ENCODE results near the gene VPS13A. TPM values are rescaled to one million over a fixed set of nuclear protein-coding genes. Genes with fewer than 3 reads are reported as not detected.
"Not testable (repeated sequence)": the region's sequence is repeated elsewhere in the genome, so short reads cannot be mapped to it uniquely, and the experiment has no call there.

The VPS13A gene
- total RNA-seq, 1 donor from 2014 or later, result 37.8 TPM

GRCh38 chr9:77386187-77386586 is 208.9 kb downstream of the VPS13A start:
- no peak for DNase-seq (ENCODE audit: extremely low spot score in 2 of 2)
- Histone ChIP-seq H3K27ac (no peak overlapping the region), H3K4me3 (no peak overlapping the region), H3K4me1 (no peaks in the 10 kb centered on the region), H3K36me3 (no peaks in the 10 kb centered on the region), H3K27me3 (no peaks in the 10 kb centered on the region), H3K9me3 (no peaks in the 10 kb centered on the region)
- TF ChIP-seq CTCF (IDR thresholded peaks at IDR 0.05) (no peak), POLR2AphosphoS5 (IDR thresholded peaks at IDR 0.05; ENCODE audit: insufficient read depth in 1 of 2, low read depth in 1 of 2) (no peak), POLR2A (IDR thresholded peaks at IDR 0.05) (no peak)
- intact Hi-C loops (cut with DNase I), result no loop called here

DNA sequence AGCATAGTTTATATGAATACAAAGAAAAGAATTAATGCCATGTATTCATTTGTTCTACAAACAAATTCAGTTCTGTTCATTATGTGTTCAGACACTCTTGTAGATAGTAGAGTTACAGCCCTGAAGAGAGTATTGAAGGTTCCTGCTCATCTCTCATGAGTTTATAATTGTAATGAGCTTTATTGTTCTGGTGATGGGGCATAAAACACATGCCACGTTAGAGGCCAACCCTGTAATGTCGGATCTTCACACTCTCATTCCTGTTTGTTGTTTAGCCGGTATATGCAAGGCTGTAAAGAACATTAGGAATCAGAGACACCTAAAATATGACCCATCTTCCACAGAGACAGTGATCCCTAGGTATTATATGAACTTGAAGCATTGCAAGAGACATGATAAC is 214.5 kb downstream of the VPS13A start:
- Histone ChIP-seq H3K27me3 (no peaks in the 10 kb centered on the region), H3K36me3 (no peaks in the 10 kb centered on the region), H3K27ac (no peak overlapping the region), H3K4me1 (no peaks in the 10 kb centered on the region), H3K9me3 (no peaks in the 10 kb centered on the region), H3K4me3 (no peak overlapping the region)
- intact Hi-C loops (cut with DNase I), result no loop called here
- TF ChIP-seq POLR2A (IDR thresholded peaks at IDR 0.05), result no peak
- TF ChIP-seq POLR2AphosphoS5 (IDR thresholded peaks at IDR 0.05; ENCODE audit: insufficient read depth in 1 of 2, low read depth in 1 of 2), result no peak
- TF ChIP-seq CTCF (IDR thresholded peaks at IDR 0.05), result no peak
- no peak for DNase-seq (ENCODE audit: extremely low spot score in 2 of 2)

DNA sequence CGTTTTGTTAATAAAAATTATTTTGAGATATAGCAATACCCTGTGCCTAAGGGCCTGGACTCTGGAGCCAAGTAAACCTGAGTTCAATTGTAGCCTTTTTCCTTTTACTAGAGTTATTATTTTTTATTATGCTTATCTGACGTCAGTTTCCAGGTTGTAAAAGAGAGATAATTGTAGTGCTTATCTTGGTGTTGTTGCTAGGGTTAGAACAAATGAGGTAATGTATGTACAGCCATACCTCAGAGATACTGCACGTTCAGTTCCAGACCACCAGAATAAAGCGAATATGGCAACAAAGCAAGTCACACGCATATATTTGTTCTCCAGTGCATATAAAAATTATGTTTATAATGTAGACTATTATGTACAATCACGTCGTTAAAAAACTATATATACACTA is 215.0 kb downstream of the VPS13A start:
- Histone ChIP-seq H3K27me3 (no peaks in the 10 kb centered on the region), H3K36me3 (no peaks in the 10 kb centered on the region), H3K9me3 (no peaks in the 10 kb centered on the region), H3K4me3 (no peak overlapping the region), H3K4me1 (no peaks in the 10 kb centered on the region), H3K27ac (no peak overlapping the region)
- DNase-seq (ENCODE audit: extremely low spot score in 2 of 2), result no peak
- TF ChIP-seq CTCF (IDR thresholded peaks at IDR 0.05), result no peak
- TF ChIP-seq POLR2AphosphoS5 (IDR thresholded peaks at IDR 0.05; ENCODE audit: insufficient read depth in 1 of 2, low read depth in 1 of 2), result no peak
- no peak for TF ChIP-seq POLR2A (IDR thresholded peaks at IDR 0.05)
- intact Hi-C loops (cut with DNase I), result no loop called here

- not testable (repeated sequence) for H3K27ac ChIP-seq
Observed at GRCh38 chr9:77398581-77398980, 221.2 kb downstream of the VPS13A start.

GRCh38 chr9:77399964-77400363 is 222.6 kb downstream of the VPS13A start:
- no peaks in the 10 kb centered on the region for H3K9me3 ChIP-seq
- no peaks in the 10 kb centered on the region for H3K36me3 ChIP-seq
- no peak for DNase-seq (ENCODE audit: extremely low spot score in 2 of 2)
- intact Hi-C loops (cut with DNase I), result no loop called here
- H3K4me3 ChIP-seq, result no peak overlapping the region
- no peaks in the 10 kb centered on the region for H3K27me3 ChIP-seq
- H3K27ac ChIP-seq, result no peak overlapping the region
- TF ChIP-seq CTCF (IDR thresholded peaks at IDR 0.05), result no peak
- no peak for TF ChIP-seq POLR2A (IDR thresholded peaks at IDR 0.05)
- no peak for TF ChIP-seq POLR2AphosphoS5 (IDR thresholded peaks at IDR 0.05; ENCODE audit: insufficient read depth in 1 of 2, low read depth in 1 of 2)
- H3K4me1 ChIP-seq, result no peaks in the 10 kb centered on the region

More at GRCh38 chr9:77398581-77398980, 221.2 kb downstream of the VPS13A start:
- H3K9me3 ChIP-seq; H3K4me1 ChIP-seq; H3K4me3 ChIP-seq; H3K36me3 ChIP-seq; DNase-seq (ENCODE audit: extremely low spot score in 2 of 2); H3K27me3 ChIP-seq; intact Hi-C loops (cut with DNase I): not testable (repeated sequence)

DNA sequence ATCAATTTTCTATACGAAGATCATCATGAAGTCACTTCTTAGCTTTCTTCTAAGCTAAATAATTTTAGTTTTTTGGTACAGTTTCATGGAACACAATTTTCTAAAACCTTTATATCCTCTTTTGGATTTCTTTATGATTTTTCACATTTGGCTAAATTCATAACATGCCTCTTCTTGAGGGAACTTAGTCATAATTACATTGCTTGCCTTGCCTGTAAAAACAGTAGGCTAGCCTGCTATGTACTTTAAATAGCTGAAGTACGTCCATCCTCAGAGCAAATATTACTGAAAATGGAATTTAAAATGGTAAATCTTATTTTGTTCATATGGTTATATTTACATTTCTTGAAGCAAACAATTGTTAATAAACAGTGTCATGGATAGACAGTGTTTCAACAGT is 225.0 kb downstream of the VPS13A start:
- intact Hi-C loops (cut with DNase I), result no loop called here
- Histone ChIP-seq H3K4me1 (no peaks in the 10 kb centered on the region), H3K27me3 (no peaks in the 10 kb centered on the region), H3K9me3 (no peaks in the 10 kb centered on the region), H3K27ac (no peak overlapping the region), H3K36me3 (peaks cover 0 to 7% of the 10 kb centered on the region in 2 donors), H3K4me3 (no peak overlapping the region)
- DNase-seq (ENCODE audit: extremely low spot score in 2 of 2), result no peak
- no peak for TF ChIP-seq CTCF (IDR thresholded peaks at IDR 0.05)
- no peak for TF ChIP-seq POLR2A (IDR thresholded peaks at IDR 0.05)
- TF ChIP-seq POLR2AphosphoS5 (IDR thresholded peaks at IDR 0.05; ENCODE audit: insufficient read depth in 1 of 2, low read depth in 1 of 2), result no peak
